HG03045 (cell line): ENCODE data around the gene FDX1.

Experiments
- ATAC-seq: cut with Tn5 transposase; IDR thresholded peaks from one replicate; pipeline ENCODE4 v1.9.1; 2021; ENCODE audit warnings: mild to moderate bottlenecking, moderate library complexity; ENCODE audit not compliant: unreplicated experiment

The FDX1 gene

GRCh38 chr11:110505528-110506284, 76.0 kb downstream of the FDX1 start:
- no peak for ATAC-seq

GRCh38 chr11:110507328-110507727, 77.6 kb downstream of the FDX1 start:
- no peak for ATAC-seq

GRCh38 chr11:110508786-110509185, 79.0 kb downstream of the FDX1 start:
- ATAC-seq, result no peak

- ATAC-seq, result no peak
These were observed 79.7 kb downstream of the FDX1 start for GRCh38 chr11:110509472-110509871.

GRCh38 chr11:110512026-110512425, 82.3 kb downstream of the FDX1 start:
- no peak for ATAC-seq

GRCh38 chr11:110513259-110513801, 83.6 kb downstream of the FDX1 start:
- ATAC-seq, result no peak

- no peak for ATAC-seq
These were observed 84.2 kb downstream of the FDX1 start for GRCh38 chr11:110513846-110514437.
